Esophagus muscularis mucosa (tissue), 4 donors: ENCODE data around the gene INIP.

Source experiments
- EP300 ChIP-seq: sonication (generic); formaldehyde crosslinking; IDR thresholded peaks from one replicate; pipeline ENCODE4 v1.6.1; 2017; ENCODE audit warnings: antibody characterized with exemption
- POLR2A ChIP-seq: fragments of 450-650 bp; IDR thresholded peaks from one replicate; pipeline ENCODE4 v1.6.1; 2017; ENCODE audit warnings: antibody characterized with exemption, moderate library complexity, mild to moderate bottlenecking, low read depth
- POLR2AphosphoS5 ChIP-seq, 2 donors: sonication (generic); formaldehyde crosslinking; IDR thresholded peaks; one replicate each; pipeline ENCODE4 v1.6.1; 2017; ENCODE audit warnings: antibody characterized with exemption in 2 of 2
- TF ChIP-seq, protein P1 (sequence below), 3 experiments: fragments of 200-600 bp in 2 of 3; fragments of 450-650 bp in 1 of 3; sonication (generic) in 2 of 3; IDR thresholded peaks; one replicate each; pipeline ENCODE4 v1.5.1; 2017 to 2019; ENCODE audit warnings: antibody characterized with exemption in 3 of 3, mild to moderate bottlenecking in 2 of 3, moderate library complexity in 1 of 3

- TF ChIP-seq, protein P1, sequence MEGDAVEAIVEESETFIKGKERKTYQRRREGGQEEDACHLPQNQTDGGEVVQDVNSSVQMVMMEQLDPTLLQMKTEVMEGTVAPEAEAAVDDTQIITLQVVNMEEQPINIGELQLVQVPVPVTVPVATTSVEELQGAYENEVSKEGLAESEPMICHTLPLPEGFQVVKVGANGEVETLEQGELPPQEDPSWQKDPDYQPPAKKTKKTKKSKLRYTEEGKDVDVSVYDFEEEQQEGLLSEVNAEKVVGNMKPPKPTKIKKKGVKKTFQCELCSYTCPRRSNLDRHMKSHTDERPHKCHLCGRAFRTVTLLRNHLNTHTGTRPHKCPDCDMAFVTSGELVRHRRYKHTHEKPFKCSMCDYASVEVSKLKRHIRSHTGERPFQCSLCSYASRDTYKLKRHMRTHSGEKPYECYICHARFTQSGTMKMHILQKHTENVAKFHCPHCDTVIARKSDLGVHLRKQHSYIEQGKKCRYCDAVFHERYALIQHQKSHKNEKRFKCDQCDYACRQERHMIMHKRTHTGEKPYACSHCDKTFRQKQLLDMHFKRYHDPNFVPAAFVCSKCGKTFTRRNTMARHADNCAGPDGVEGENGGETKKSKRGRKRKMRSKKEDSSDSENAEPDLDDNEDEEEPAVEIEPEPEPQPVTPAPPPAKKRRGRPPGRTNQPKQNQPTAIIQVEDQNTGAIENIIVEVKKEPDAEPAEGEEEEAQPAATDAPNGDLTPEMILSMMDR (IDR thresholded peaks at IDR 0.05): peak in 2 of 3 experiments; percentile 14 to 16
- TF ChIP-seq EP300 (no peak), POLR2AphosphoS5 (IDR thresholded peaks at IDR 0.05) (peak; percentile 90 to 96), POLR2A (peak; percentile 33)
Observed at GRCh38 chr9:112750016-112750763, 32.3 kb upstream of the INIP start, which contains the start of gene SNX30.
